ENCODE results near the gene ZDHHC8.

Gene ZDHHC8

GRCh38 chr22:20131597-20131858 is at the start of gene ZDHHC8:
ZDHHC8 (plus strand) TSS chr22:20131804; CDS start chr22:20131948, 144 bp downstream.
- no peak for DNase-seq (ENCODE audit: low read depth in 1 of 2, low spot score in 1 of 2)

- DNase-seq (ENCODE audit: low read depth in 1 of 2, low spot score in 1 of 2) = no peak
These were observed 48.3 kb upstream of the ZDHHC8 start for GRCh38 chr22:20083157-20083890.

- no peak for DNase-seq (ENCODE audit: low read depth in 1 of 2, low spot score in 1 of 2)
These were observed 47.6 kb upstream of the ZDHHC8 start for GRCh38 chr22:20083891-20084546.

GRCh38 chr22:20084547-20085413 is 46.8 kb upstream of the ZDHHC8 start:
- no peak for DNase-seq (ENCODE audit: low read depth in 1 of 2, low spot score in 1 of 2)

GRCh38 chr22:20085651-20086050 is 46.0 kb upstream of the ZDHHC8 start:
- DNase-seq (ENCODE audit: low read depth in 1 of 2, low spot score in 1 of 2) = no peak

GRCh38 chr22:20086101-20086599 is 45.5 kb upstream of the ZDHHC8 start:
- no peak for DNase-seq (ENCODE audit: low read depth in 1 of 2, low spot score in 1 of 2)

GRCh38 chr22:20086763-20087162 is 44.8 kb upstream of the ZDHHC8 start:
- no peak for DNase-seq (ENCODE audit: low read depth in 1 of 2, low spot score in 1 of 2)

DNA sequence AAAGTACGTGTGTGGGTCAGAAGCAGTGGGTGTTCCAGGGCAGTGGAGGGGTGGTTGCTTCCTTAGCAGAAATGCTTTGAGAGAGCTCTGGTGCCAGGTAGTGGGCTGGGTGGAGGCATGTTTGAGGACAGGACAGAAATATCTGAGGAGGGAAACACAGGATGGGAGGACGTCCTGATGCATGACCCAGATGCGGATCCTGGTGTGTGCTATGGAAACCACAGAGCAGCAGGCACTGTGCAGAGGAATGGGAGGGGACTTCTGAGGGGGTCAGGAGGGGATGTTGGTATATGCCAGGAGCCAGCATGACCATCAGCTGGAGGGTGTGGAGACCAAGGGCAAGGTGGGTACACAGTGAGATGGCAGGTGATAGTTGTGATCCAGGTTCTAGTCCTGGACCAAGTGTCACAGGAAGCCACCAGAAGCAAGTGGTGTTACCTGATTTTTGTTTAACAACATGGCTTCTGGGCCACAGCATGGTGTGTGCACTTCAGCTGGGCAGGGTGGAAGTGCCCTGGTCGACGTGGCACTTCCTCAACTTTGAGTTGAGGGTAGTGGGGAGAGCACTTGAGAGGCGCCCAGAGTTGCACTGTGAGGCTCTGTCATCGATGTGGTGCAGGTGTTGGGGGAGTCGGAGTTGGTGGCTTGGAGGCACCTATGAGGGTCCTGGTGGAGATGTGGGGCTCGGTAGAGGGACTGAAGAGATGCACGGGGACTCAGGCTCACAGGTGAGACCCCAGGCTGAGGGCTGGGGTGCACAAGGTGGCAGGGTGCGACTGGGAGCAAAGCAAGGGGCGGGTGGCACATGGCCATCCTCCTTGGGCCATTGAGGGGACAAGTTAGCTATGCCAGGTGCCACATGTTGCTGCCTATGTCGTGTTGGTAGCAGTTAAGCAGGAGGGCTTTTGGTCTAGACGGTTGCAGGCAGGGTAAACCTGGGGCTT is 44.0 kb upstream of the ZDHHC8 start:
- no peak for DNase-seq (ENCODE audit: low read depth in 1 of 2, low spot score in 1 of 2)

DNA sequence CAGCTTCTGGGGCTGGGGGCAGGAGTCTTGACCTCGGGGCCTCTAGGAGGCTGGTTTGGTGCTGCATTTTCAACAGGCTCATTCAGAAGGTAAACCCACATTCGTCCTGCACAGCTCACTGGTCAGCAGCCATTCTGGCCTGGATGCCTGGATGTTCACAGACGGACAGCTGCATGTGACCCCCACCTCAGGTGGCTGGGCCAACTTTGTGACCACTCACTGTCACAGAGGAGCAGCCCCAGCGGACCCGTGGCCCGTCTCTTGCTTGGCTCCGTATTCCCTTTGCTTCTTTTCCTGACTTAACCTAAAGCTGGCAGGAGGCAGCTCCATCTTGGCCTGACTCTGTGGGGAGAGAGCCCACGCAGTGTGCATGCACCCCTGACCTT is 43.3 kb upstream of the ZDHHC8 start:
- no peak for DNase-seq (ENCODE audit: low read depth in 1 of 2, low spot score in 1 of 2)

GRCh38 chr22:20089226-20089976 is 42.2 kb upstream of the ZDHHC8 start:
- no peak for DNase-seq (ENCODE audit: low read depth in 1 of 2, low spot score in 1 of 2)

- DNase-seq (ENCODE audit: low read depth in 1 of 2, low spot score in 1 of 2) = no peak
These were observed 41.5 kb upstream of the ZDHHC8 start for GRCh38 chr22:20089977-20090729.

- DNase-seq (ENCODE audit: low read depth in 1 of 2, low spot score in 1 of 2) = no peak
These were observed 40.8 kb upstream of the ZDHHC8 start for GRCh38 chr22:20090730-20091240.

- no peak for DNase-seq (ENCODE audit: low read depth in 1 of 2, low spot score in 1 of 2)
These were observed 39.7 kb upstream of the ZDHHC8 start for GRCh38 chr22:20091690-20092476.

GRCh38 chr22:20092477-20092854 is 39.1 kb upstream of the ZDHHC8 start:
- no peak for DNase-seq (ENCODE audit: low read depth in 1 of 2, low spot score in 1 of 2)

DNA sequence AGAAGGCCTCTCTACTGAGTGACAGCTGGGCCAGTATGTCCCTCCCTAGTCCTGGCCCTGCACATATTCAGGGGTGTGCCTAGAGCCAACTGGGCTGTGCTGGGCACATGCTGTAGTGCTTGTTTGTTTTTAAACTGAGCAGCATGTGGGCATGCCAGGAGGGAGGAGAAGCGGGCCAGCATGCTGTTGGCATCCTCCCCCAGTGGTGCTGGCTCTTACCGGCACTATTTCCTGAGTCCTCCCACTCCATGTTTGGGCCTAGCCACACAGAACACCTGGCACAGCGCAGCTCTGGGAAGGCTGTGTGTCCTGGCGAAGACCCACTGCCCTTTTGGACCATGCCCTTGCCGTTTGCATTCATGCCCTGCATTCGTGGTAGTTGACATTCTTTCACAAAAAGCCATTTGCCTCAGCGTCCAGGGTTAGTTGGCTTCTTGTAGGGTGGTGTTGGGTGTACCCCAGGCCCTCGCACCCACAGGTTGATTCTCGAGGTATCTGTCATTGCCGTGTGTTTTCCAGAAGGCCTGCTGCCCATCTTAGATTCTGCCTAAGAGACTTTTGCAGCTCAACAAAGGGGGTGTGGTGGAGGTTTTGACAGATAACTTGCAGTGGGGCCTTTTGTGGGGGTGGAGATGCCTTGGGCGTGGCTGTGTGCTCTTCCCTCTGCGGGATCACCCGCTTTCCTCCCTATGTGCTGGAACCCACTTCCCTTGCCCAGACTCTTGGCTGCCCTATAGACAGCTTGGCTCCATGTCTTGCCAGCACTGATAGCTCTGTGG is 38.0 kb upstream of the ZDHHC8 start:
- no peak for DNase-seq (ENCODE audit: low read depth in 1 of 2, low spot score in 1 of 2)

DNA sequence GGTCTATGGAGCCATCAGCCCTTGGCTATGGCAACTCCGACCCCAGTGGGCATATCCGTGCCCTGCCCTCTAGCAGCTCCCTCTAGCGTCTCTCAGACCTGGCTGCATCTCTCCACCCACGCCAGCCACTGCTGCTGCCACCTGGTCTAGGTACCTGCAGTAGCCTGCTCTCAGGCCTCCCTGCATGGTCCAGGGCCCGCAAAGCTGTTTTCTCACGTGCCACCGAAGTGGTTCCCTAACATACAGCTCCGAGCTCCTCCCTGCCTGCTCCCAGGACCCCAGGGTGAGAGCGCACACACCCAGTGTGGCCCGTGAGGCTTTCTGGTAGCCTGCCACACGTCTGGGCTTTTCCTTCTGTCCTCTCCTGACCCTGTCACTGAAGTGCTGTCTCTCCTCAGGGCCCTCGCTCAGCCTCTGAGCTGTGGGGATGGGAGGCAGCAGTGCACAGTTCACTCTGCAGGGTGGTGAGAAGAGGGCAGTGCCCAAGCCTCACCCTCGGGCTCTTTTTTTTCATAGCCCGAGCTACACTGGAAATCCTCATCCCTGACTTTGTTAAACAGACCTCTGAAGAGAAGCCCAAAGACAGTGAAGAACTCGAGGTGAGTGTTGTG is 37.3 kb upstream of the ZDHHC8 start:
- DNase-seq (ENCODE audit: low read depth in 1 of 2, low spot score in 1 of 2) = no peak

DNA sequence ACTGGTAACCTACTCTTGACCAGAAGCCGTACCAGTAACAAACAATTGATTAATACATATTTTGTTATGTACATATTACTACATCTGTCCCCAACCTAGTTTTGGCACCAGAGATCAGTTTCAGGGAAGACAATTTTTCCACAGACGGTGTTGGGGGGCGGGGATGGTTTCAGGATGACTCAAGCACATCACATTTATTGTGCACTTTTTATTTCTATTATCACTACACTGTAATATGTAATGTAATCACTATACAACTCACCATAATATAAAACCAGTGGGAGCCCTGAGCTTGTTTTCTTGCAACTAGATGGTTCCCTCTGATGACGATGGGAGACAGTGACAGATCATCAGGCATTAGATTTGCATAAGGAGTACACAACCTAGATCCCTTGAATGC is 36.1 kb upstream of the ZDHHC8 start:
- no peak for DNase-seq (ENCODE audit: low read depth in 1 of 2, low spot score in 1 of 2)

Measured in activated CD4-positive, alpha-beta T cell treated with anti-CD3 and anti-CD28 coated beads, Interleukin-2, amount 50 U/mL, for 24 hours (primary cell).